GM12878 (cell line): ENCODE measurements around the gene TMEM237. TPM values are rescaled to one million over a fixed set of nuclear protein-coding genes. Genes with fewer than 3 reads are reported as not detected.

Experiments
- IKZF2 ChIP-seq, 2 experiments: fragments of 450-650 bp; IDR thresholded peaks; 2 replicates each; pipeline ENCODE4 v1.6.1; 2017; ENCODE audit warnings: mild to moderate bottlenecking in 2 of 2, moderate library complexity in 2 of 2
- KAT2A ChIP-seq: conservative IDR thresholded peaks from 2 replicates; pipeline ENCODE4 v1.6.1; 2011; ENCODE audit warnings: low read depth, low read length; ENCODE audit not compliant: control insufficient read depth
- KLF5 ChIP-seq: fragments of 450-650 bp; IDR thresholded peaks from 2 replicates; pipeline ENCODE4 v1.6.1; 2014; ENCODE audit warnings: mild to moderate bottlenecking; ENCODE audit not compliant: partially characterized antibody
- RELA ChIP-seq: fragments of 450-650 bp; IDR thresholded peaks from 2 replicates; pipeline ENCODE4 v1.8.0; 2014; ENCODE audit warnings: borderline replicate concordance; ENCODE audit not compliant: partially characterized antibody
- TAF1 ChIP-seq: IDR thresholded peaks from 2 replicates; pipeline ENCODE4 v1.6.1; 2011; ENCODE audit warnings: mild to moderate bottlenecking, low read depth, low read length, borderline replicate concordance
- YY1 ChIP-seq: IDR thresholded peaks from 2 replicates; pipeline ENCODE4 v1.6.1; 2011; ENCODE audit warnings: low read depth, mild to moderate bottlenecking, low read length
- polyA plus RNA-seq, 11 experiments: library from polyadenylated mRNA; depleted of rRNA in 4 of 11; unstranded in 6 of 11; stranded (reverse) in 5 of 11; fragments of >200 nt; fragmentation: Nextera tagmentation in 4 of 11; fragmentation: Illumina TruSeq in 1 of 11; extraction: Ambion mirVana in 4 of 11; extraction: Trizol in 1 of 11; gene quantifications; 1 replicate in 1 of 11; 2 replicates in 10 of 11; pipeline versions ENCODE4 v1.2.1 to v1.2.3, GENCODE V29; 2011 to 2016; ENCODE audit warnings: inconsistent platforms in 2 of 11, missing spikeins in 2 of 11, low read depth in 1 of 11
- total RNA-seq, 4 experiments: library from RNA; depleted of rRNA in 3 of 4; stranded (reverse); fragments of >200 nt in 3 of 4; fragmentation: Illumina TruSeq in 1 of 4; extraction: Trizol in 1 of 4; gene quantifications; 2 replicates each; pipeline versions ENCODE4 v1.2.1 to v1.2.3, GENCODE V29; 2013 to 2021
- TF ChIP-seq, protein P1 (sequence below): IDR thresholded peaks from 2 replicates; pipeline ENCODE4 v1.6.1; 2012; ENCODE audit warnings: improper control_type of control experiment, low read depth, low read length; ENCODE audit not compliant: insufficient replicate concordance
- TF ChIP-seq, protein P2 (sequence below): IDR thresholded peaks from 2 replicates; pipeline ENCODE4 v1.6.1; 2011; ENCODE audit warnings: mild to moderate bottlenecking, low read depth, low read length, moderate library complexity; ENCODE audit not compliant: insufficient replicate concordance
- TF ChIP-seq, protein P3 (sequence below): IDR thresholded peaks from 2 replicates; pipeline ENCODE4 v1.6.1; 2012; ENCODE audit warnings: low read depth, low read length, improper control_type of control experiment

The TMEM237 gene
- total and polyA plus RNA-seq, 10 of the 15 experiments (the other 5 are each of a cell fraction or from before 2014, with no cell fraction given), result 15.0 to 43.7 (median 29.3) TPM

DNA sequence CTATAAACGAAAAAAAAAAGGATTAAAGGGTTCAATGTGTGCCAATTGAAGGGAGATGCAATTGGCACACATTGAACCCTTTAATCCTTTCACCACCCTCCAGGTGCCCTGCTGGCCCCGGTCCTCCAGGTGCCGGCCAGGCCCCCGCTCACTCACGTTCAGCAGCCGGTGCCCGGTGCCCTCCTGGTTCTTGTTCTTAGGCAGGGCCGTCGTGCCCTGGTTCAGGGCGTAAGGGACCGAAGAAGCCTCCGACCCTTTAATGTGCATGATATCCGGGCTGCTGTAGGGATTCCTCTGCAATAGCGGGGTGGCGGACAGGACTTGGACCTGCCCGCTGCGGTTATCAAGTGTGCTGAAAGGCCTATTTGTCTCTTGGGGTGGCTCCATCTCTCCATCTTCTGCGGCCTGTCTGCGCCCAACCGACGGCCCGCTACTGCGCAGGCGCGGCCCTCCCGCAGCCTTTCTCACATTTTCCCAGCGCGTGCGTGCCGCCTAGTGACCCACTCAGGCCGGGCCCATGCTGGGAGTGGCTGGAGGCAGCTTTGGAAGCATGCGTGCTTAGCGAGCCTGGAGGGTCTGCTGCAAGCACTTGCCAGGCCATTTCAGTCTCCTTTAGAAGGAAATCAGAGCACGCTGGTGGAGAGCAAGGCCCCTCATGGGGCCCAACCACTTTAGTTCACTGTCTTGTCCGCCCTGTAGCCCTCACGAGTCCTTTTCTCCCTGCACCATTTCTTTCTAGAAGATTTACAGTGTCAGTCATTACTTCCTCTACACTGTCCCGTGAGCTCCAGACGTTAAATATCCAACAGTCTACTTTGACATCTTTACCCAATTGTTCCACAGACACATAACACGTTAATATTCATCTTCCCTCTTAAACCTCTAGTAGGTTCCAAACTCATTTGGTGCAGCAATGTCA, 24.3 kb downstream of the TMEM237 start (continued):
- TF ChIP-seq, protein P1, sequence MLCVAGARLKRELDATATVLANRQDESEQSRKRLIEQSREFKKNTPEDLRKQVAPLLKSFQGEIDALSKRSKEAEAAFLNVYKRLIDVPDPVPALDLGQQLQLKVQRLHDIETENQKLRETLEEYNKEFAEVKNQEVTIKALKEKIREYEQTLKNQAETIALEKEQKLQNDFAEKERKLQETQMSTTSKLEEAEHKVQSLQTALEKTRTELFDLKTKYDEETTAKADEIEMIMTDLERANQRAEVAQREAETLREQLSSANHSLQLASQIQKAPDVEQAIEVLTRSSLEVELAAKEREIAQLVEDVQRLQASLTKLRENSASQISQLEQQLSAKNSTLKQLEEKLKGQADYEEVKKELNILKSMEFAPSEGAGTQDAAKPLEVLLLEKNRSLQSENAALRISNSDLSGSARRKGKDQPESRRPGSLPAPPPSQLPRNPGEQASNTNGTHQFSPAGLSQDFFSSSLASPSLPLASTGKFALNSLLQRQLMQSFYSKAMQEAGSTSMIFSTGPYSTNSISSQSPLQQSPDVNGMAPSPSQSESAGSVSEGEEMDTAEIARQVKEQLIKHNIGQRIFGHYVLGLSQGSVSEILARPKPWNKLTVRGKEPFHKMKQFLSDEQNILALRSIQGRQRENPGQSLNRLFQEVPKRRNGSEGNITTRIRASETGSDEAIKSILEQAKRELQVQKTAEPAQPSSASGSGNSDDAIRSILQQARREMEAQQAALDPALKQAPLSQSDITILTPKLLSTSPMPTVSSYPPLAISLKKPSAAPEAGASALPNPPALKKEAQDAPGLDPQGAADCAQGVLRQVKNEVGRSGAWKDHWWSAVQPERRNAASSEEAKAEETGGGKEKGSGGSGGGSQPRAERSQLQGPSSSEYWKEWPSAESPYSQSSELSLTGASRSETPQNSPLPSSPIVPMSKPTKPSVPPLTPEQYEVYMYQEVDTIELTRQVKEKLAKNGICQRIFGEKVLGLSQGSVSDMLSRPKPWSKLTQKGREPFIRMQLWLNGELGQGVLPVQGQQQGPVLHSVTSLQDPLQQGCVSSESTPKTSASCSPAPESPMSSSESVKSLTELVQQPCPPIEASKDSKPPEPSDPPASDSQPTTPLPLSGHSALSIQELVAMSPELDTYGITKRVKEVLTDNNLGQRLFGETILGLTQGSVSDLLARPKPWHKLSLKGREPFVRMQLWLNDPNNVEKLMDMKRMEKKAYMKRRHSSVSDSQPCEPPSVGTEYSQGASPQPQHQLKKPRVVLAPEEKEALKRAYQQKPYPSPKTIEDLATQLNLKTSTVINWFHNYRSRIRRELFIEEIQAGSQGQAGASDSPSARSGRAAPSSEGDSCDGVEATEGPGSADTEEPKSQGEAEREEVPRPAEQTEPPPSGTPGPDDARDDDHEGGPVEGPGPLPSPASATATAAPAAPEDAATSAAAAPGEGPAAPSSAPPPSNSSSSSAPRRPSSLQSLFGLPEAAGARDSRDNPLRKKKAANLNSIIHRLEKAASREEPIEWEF, result no peak
- TF ChIP-seq YY1 (no peak), KAT2A (no peak), TAF1 (no peak), RELA (no peak), KLF5 (no peak), IKZF2 (IDR thresholded peaks at IDR 0.05) (no peak)
- TF ChIP-seq, protein P2, sequence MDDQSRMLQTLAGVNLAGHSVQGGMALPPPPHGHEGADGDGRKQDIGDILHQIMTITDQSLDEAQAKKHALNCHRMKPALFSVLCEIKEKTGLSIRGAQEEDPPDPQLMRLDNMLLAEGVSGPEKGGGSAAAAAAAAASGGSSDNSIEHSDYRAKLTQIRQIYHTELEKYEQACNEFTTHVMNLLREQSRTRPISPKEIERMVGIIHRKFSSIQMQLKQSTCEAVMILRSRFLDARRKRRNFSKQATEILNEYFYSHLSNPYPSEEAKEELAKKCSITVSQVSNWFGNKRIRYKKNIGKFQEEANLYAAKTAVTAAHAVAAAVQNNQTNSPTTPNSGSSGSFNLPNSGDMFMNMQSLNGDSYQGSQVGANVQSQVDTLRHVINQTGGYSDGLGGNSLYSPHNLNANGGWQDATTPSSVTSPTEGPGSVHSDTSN, result no peak
- TF ChIP-seq, protein P3, sequence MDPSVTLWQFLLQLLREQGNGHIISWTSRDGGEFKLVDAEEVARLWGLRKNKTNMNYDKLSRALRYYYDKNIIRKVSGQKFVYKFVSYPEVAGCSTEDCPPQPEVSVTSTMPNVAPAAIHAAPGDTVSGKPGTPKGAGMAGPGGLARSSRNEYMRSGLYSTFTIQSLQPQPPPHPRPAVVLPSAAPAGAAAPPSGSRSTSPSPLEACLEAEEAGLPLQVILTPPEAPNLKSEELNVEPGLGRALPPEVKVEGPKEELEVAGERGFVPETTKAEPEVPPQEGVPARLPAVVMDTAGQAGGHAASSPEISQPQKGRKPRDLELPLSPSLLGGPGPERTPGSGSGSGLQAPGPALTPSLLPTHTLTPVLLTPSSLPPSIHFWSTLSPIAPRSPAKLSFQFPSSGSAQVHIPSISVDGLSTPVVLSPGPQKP, result no peak
